Effector memory CD4-positive, alpha-beta T cell (primary cell): ENCODE measurements around the gene ZNF474.

ENCODE experiments used
- DNase-seq, 3 donors: peaks; one replicate each; pipeline ENCODE4 v3.0.0-alpha.2; 2020
- H3K27ac ChIP-seq: 2 replicates; pipeline ENCODE4 v1.7.0; 2013; ENCODE audit warnings: mild to moderate bottlenecking, low read length, moderate library complexity; ENCODE audit not compliant: insufficient read depth, poor library complexity, severe bottlenecking
- H3K27me3 ChIP-seq: replicated peaks from 2 replicates; pipeline ENCODE4 v1.7.0; 2013; ENCODE audit warnings: mild to moderate bottlenecking, low read length; ENCODE audit not compliant: insufficient read depth, control insufficient read depth, poor library complexity, severe bottlenecking
- H3K36me3 ChIP-seq: 2 replicates; pipeline ENCODE4 v1.7.0; 2013; ENCODE audit warnings: mild to moderate bottlenecking, low read length, moderate library complexity; ENCODE audit not compliant: control insufficient read depth, insufficient read depth
- H3K4me1 ChIP-seq: 2 replicates; pipeline ENCODE4 v1.7.0; 2013; ENCODE audit warnings: low read length, mild to moderate bottlenecking; ENCODE audit not compliant: control insufficient read depth, insufficient read depth, poor library complexity, severe bottlenecking
- H3K4me3 ChIP-seq: 2 replicates; pipeline ENCODE4 v1.7.0; 2013; ENCODE audit warnings: low read length, low read depth, mild to moderate bottlenecking; ENCODE audit not compliant: insufficient read depth, poor library complexity, severe bottlenecking
- H3K9me3 ChIP-seq: 2 replicates; pipeline ENCODE4 v1.7.0; 2013; ENCODE audit warnings: mild to moderate bottlenecking, low read length, moderate library complexity; ENCODE audit not compliant: control insufficient read depth

Gene ZNF474

DNA sequence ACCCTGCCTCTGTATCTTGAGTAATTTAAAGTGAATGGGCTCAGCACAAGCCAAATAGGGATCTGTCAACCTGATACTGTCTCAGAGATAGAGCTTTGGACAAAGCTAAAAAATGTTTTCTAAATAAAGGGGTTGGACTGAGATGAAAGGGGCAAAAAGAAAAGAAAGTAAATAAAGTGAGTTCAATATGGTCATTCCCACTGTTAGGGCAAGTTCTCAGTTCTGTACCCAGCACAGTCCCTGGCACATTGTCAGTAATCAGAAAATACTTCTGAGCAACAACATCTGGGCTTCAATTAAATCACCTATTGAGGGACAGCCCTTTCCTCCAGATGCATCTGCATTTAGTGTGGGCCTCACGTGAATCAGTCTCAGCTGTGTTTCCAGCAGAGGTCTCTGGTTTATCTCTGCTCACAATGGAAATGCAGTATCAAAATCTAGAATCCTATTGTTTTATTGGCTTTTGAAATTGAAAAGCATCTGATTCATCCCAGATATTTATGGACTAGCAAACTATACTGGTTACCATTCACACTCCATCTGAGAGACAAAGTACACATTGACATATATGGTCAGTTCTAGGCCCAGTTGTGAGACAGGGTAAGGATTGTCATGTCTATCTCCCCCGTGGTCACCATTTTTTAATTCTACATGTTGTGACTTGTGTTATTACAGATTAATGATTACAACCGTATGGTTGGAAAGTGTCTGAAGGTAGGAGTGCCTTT is 35.6 kb downstream of the ZNF474 start:
- Histone ChIP-seq H3K4me1 (no peaks in the 10 kb centered on the region), H3K36me3 (no peaks in the 10 kb centered on the region), H3K27me3 (no peaks in the 10 kb centered on the region), H3K9me3 (no peaks in the 10 kb centered on the region), H3K27ac (no peak overlapping the region), H3K4me3 (no peak overlapping the region)
- no peak for DNase-seq

- no peak for DNase-seq
- no peaks in the 10 kb centered on the region for H3K9me3 ChIP-seq
- H3K27ac ChIP-seq = no peak overlapping the region
- no peaks in the 10 kb centered on the region for H3K4me1 ChIP-seq
- H3K36me3 ChIP-seq = no peaks in the 10 kb centered on the region
- H3K27me3 ChIP-seq = no peaks in the 10 kb centered on the region
- H3K4me3 ChIP-seq = no peak overlapping the region
These were observed 36.3 kb downstream of the ZNF474 start for GRCh38 chr5:122165559-122166078.

DNA sequence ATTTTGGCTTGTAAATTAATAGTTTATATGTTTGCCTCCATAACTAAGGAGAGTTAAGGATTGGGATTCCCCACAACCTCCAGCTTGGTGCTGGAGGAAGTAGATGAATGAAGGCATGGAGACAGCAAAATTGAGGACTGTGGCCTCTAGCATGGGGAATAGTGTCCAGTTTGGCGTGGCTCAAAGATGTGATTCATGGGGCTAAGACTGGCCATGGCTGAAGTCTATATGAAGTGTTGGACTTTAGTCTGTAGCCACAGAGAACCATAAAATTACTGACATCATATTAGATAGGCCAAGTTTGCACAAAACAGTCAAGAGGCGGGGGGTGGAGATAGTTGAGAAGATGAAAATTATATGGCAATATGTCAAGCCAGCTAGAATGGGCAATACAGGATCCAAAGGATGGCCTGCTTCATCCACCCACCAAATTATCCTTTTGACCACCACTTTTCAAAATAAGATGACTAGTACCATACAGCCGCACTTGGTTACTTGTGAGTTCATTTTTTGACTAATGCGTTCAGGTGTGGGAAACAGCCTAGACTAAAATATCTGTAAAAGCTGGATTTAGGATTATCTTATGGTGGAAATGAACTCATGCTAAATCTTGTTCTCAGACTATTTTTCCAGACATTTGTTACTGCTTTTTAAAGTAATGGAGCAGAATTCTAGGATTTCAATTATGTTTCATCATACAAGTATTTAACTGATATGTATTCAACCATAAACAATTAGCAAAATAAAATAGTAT is 40.2 kb downstream of the ZNF474 start:
- Histone ChIP-seq H3K4me1 (no peaks in the 10 kb centered on the region), H3K36me3 (no peaks in the 10 kb centered on the region), H3K4me3 (no peak overlapping the region), H3K27me3 (no peaks in the 10 kb centered on the region), H3K9me3 (no peaks in the 10 kb centered on the region), H3K27ac (no peak overlapping the region)
- no peak for DNase-seq

- Histone ChIP-seq H3K4me3 (no peak overlapping the region), H3K27me3 (no peaks in the 10 kb centered on the region), H3K4me1 (no peaks in the 10 kb centered on the region), H3K27ac (no peak overlapping the region), H3K36me3 (no peaks in the 10 kb centered on the region), H3K9me3 (no peaks in the 10 kb centered on the region)
- no peak for DNase-seq
These were observed 41.3 kb downstream of the ZNF474 start for GRCh38 chr5:122170620-122171019.

GRCh38 chr5:122172207-122172606 is 42.9 kb downstream of the ZNF474 start:
- no peak overlapping the region for H3K4me3 ChIP-seq
- H3K27ac ChIP-seq = no peak overlapping the region
- H3K27me3 ChIP-seq = no peaks in the 10 kb centered on the region
- no peaks in the 10 kb centered on the region for H3K36me3 ChIP-seq
- no peaks in the 10 kb centered on the region for H3K9me3 ChIP-seq
- no peaks in the 10 kb centered on the region for H3K4me1 ChIP-seq
- no peak for DNase-seq

- H3K9me3 ChIP-seq = no peaks in the 10 kb centered on the region
- H3K4me3 ChIP-seq = no peak overlapping the region
- H3K27me3 ChIP-seq = no peaks in the 10 kb centered on the region
- H3K27ac ChIP-seq = no peak overlapping the region
- no peaks in the 10 kb centered on the region for H3K4me1 ChIP-seq
- no peak for DNase-seq
- H3K36me3 ChIP-seq = no peaks in the 10 kb centered on the region
These were observed 44.4 kb downstream of the ZNF474 start for GRCh38 chr5:122173474-122174415.

DNA sequence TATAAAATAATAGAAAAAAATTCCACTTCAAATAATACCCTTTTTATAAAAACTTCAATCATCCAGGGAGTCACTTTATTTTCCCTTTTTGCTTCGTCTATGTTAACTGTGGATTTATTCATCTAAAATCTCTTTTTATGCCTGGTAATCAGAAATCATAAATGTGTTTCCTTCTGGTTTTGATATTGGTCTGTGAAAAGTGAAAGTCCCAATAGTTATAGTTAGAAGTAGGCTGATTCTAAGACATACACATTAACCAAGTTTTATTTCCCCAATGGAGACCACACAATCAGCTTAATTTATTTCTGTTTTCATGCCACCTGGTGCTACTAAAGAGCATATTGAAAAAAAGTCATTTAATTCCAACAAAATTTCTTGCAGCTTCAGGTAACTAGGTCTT is 45.7 kb downstream of the ZNF474 start:
- H3K27ac ChIP-seq = no peak overlapping the region
- no peak overlapping the region for H3K4me3 ChIP-seq
- no peaks in the 10 kb centered on the region for H3K36me3 ChIP-seq
- no peaks in the 10 kb centered on the region for H3K9me3 ChIP-seq
- H3K4me1 ChIP-seq = no peaks in the 10 kb centered on the region
- no peaks in the 10 kb centered on the region for H3K27me3 ChIP-seq
- no peak for DNase-seq

DNA sequence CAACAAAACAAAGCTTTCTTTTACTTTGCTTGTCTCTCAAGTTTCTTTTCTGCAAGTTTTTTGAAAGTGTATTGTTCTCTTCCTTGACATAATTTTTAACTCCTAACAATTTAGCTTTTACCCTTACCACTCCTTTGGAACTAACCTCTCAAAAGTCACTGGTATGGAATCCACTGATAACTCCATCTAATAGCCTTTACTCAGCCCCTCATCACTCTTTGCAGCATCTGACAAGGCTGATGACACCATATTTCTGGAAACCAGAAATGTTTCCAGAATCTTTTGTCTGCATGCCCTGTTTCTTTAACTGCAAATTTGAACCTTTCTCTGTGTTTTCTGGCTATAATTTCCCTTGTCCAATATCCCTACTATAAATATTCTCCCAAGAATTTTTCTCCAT is 46.5 kb downstream of the ZNF474 start:
- Histone ChIP-seq H3K9me3 (no peaks in the 10 kb centered on the region), H3K4me3 (no peak overlapping the region), H3K36me3 (no peaks in the 10 kb centered on the region), H3K27ac (no peak overlapping the region), H3K27me3 (no peaks in the 10 kb centered on the region), H3K4me1 (no peaks in the 10 kb centered on the region)
- no peak for DNase-seq

GRCh38 chr5:122177161-122177560 is 47.8 kb downstream of the ZNF474 start:
- Histone ChIP-seq H3K36me3 (no peaks in the 10 kb centered on the region), H3K27ac (no peak overlapping the region), H3K4me3 (no peak overlapping the region), H3K27me3 (no peaks in the 10 kb centered on the region), H3K4me1 (no peaks in the 10 kb centered on the region), H3K9me3 (no peaks in the 10 kb centered on the region)
- no peak for DNase-seq
